GM12878 (cell line): ENCODE results near the gene WARS2. TPM values are rescaled to one million over a fixed set of nuclear protein-coding genes. Genes with fewer than 3 reads are reported as not detected.

Experiments used
- ATAC-seq: fragments of 200-7000 bp; cut with Tn5 transposase; 3 replicates; pipeline ENCODE4 v1.9.1; 2020; ENCODE audit warnings: mild to moderate bottlenecking, moderate library complexity
- BruUV-seq: library from RNA; stranded (reverse); fragments of 400-500 nt; replicated peaks from 2 replicates; lab custom pipeline; 2021; lab: Mats Ljungman, UMichigan
- CTCF ChIA-PET: fragments of 300-600 bp; sonication (Branson Sonifier 250); formaldehyde crosslinking; extraction: SDS; loops from one replicate; lab custom pipeline; 2021; ENCODE audit warnings: inconsistent platforms; lab: Yijun Ruan, JAX
- POLR2A ChIA-PET: fragments of 350-600 bp; formaldehyde crosslinking; extraction: SDS; loops from one replicate; lab custom pipeline; 2021; ENCODE audit warnings: inconsistent platforms; lab: Charles Lee
- RAD21 ChIA-PET: fragments of 300-600 bp; sonication (Branson Sonifier 250); formaldehyde crosslinking; loops from one replicate; lab custom pipeline; 2023; ENCODE audit warnings: antibody characterized with exemption; ENCODE audit not compliant: unreplicated experiment; lab: Charles Lee
- SMC1A ChIA-PET: fragments of 300-600 bp; sonication (Branson Sonifier 250); formaldehyde crosslinking; loops from one replicate; lab custom pipeline; 2023; ENCODE audit not compliant: unreplicated experiment, uncharacterized antibody; lab: Charles Lee
- DNase-seq: peaks from one replicate; pipeline ENCODE4 v3.0.0-alpha.2; 2011; ENCODE audit warnings: low read depth, low spot score
- FAIRE-seq: peaks from 3 replicates; lab custom pipeline; 2011; peaks lifted over from hg19 to GRCh38; lab: Jason Lieb, UNC
- H2AFZ ChIP-seq: 2 replicates; pipeline ENCODE4 v1.6.0; 2011; ENCODE audit warnings: low read depth, low read length, control low read depth; ENCODE audit not compliant: control insufficient read depth
- H3K27ac ChIP-seq: 2 replicates; pipeline ENCODE4 v1.5.1; 2011; ENCODE audit warnings: control low read depth; ENCODE audit not compliant: control insufficient read depth, insufficient read depth
- H3K27me3 ChIP-seq, 2 experiments: replicated peaks in 1 of 2; 2 replicates each; pipeline versions ENCODE4 v1.6.0 to v1.6.1; 2011; ENCODE audit warnings: low read length in 1 of 2; ENCODE audit not compliant: control insufficient read depth in 2 of 2, insufficient read depth in 2 of 2
- H3K36me3 ChIP-seq, 2 experiments: 2 replicates each; pipeline ENCODE4 v1.5.1; 2011; ENCODE audit warnings: low read length in 1 of 2; ENCODE audit not compliant: control insufficient read depth in 2 of 2, insufficient read depth in 2 of 2
- H3K4me1 ChIP-seq: 2 replicates; pipeline ENCODE4 v1.6.1; 2011; ENCODE audit warnings: mild to moderate bottlenecking, low read length, moderate library complexity, mixed read lengths; ENCODE audit not compliant: control insufficient read depth, insufficient read depth
- H3K4me2 ChIP-seq: 2 replicates; pipeline ENCODE4 v1.6.0; 2011; ENCODE audit warnings: control low read depth; ENCODE audit not compliant: control insufficient read depth, insufficient read depth
- H3K4me3 ChIP-seq: fragments of 200-600 bp; sonication (generic); 2 replicates; pipeline ENCODE4 v1.5.1; 2016
- H3K79me2 ChIP-seq: 2 replicates; pipeline ENCODE4 v1.6.0; 2011; ENCODE audit warnings: low read length; ENCODE audit not compliant: control insufficient read depth, insufficient read depth
- H3K9ac ChIP-seq: 2 replicates; pipeline ENCODE4 v1.8.0; 2011; ENCODE audit warnings: low read length, control low read depth, mixed read lengths; ENCODE audit not compliant: control insufficient read depth, insufficient read depth
- H3K9me3 ChIP-seq: replicated peaks from 3 replicates; pipeline ENCODE4 v1.5.1; 2011; ENCODE audit warnings: mild to moderate bottlenecking, low read length; ENCODE audit not compliant: control insufficient read depth, insufficient read depth
- H4K20me1 ChIP-seq: 2 replicates; pipeline ENCODE4 v1.6.0; 2011; ENCODE audit not compliant: control insufficient read depth, insufficient read depth
- CTCF ChIP-seq, 3 experiments: IDR thresholded peaks in 2 of 3; conservative IDR thresholded peaks in 1 of 3; 2 replicates each; pipeline ENCODE4 v1.5.1; 2011; ENCODE audit warnings: low read depth in 3 of 3, low read length in 3 of 3, mild to moderate bottlenecking in 3 of 3, control low read depth in 2 of 3, moderate library complexity in 2 of 3, inconsistent platforms in 1 of 3, mixed read lengths in 1 of 3; ENCODE audit not compliant: control insufficient read depth in 2 of 3, insufficient read depth in 1 of 3; ENCODE audit errors: extremely low read depth in 1 of 3
- JUND ChIP-seq: IDR thresholded peaks from 2 replicates; pipeline ENCODE4 v1.6.1; 2012; ENCODE audit warnings: low read depth, mild to moderate bottlenecking, low read length, improper control_type of control experiment, moderate library complexity
- NRF1 ChIP-seq: conservative IDR thresholded peaks from 2 replicates; pipeline ENCODE4 v1.6.1; 2011; ENCODE audit warnings: mild to moderate bottlenecking, low read depth, low read length, improper control_type of control experiment
- PML ChIP-seq: IDR thresholded peaks from 2 replicates; pipeline ENCODE4 v1.6.1; 2012; ENCODE audit warnings: low read length, inconsistent platforms
- RCOR1 ChIP-seq: conservative IDR thresholded peaks from 2 replicates; pipeline ENCODE4 v1.6.1; 2012; ENCODE audit warnings: low read depth, low read length, improper control_type of control experiment
- SIX5 ChIP-seq: IDR thresholded peaks from 2 replicates; pipeline ENCODE4 v1.6.1; 2011; ENCODE audit warnings: mild to moderate bottlenecking, low read depth, low read length, moderate library complexity; ENCODE audit not compliant: severe bottlenecking
- TBL1XR1 ChIP-seq: IDR thresholded peaks from 2 replicates; pipeline ENCODE4 v1.6.1; 2012; ENCODE audit warnings: low read depth, low read length, improper control_type of control experiment
- WRNIP1 ChIP-seq: IDR thresholded peaks from 2 replicates; pipeline ENCODE4 v1.6.1; 2011; ENCODE audit warnings: low read depth, low read length, improper control_type of control experiment, borderline replicate concordance
- WGBS: methylation state at CpG from one replicate; pipeline ENCODE4 v1.1.6; 2016; ENCODE audit warnings: low lambda C conversion rate; ENCODE audit not compliant: insufficient replicate concordance, insufficient coverage; ENCODE audit errors: missing lambda C conversion rate; 5-methylcytosine and 5-hydroxymethylcytosine counted together
- in situ Hi-C: fragments of 300-500 bp; cut with MboI; formaldehyde crosslinking; loops from 9 replicates; pipeline ENCODE4 v1.14.3; 2018; ENCODE audit warnings: mixed read lengths
- intact Hi-C: fragments of 100-400 bp; cut with micrococcal nuclease; formaldehyde crosslinking; loops from one replicate; pipeline ENCODE4 v1.14.2; 2022; ENCODE audit not compliant: unreplicated experiment
- polyA plus RNA-seq, 11 experiments: library from polyadenylated mRNA; depleted of rRNA in 4 of 11; unstranded in 6 of 11; stranded (reverse) in 5 of 11; fragments of >200 nt; fragmentation: Nextera tagmentation in 4 of 11; fragmentation: Illumina TruSeq in 1 of 11; extraction: Ambion mirVana in 4 of 11; extraction: Trizol in 1 of 11; gene quantifications; 1 replicate in 1 of 11; 2 replicates in 10 of 11; pipeline versions ENCODE4 v1.2.1 to v1.2.3, GENCODE V29; 2011 to 2016; ENCODE audit warnings: inconsistent platforms in 2 of 11, missing spikeins in 2 of 11, low read depth in 1 of 11
- total RNA-seq, 4 experiments: library from RNA; depleted of rRNA in 3 of 4; stranded (reverse); fragments of >200 nt in 3 of 4; fragmentation: Illumina TruSeq in 1 of 4; extraction: Trizol in 1 of 4; gene quantifications; 2 replicates each; pipeline versions ENCODE4 v1.2.1 to v1.2.3, GENCODE V29; 2013 to 2021
- TF ChIP-seq, protein P1 (sequence below): fragments of 450-650 bp; formaldehyde crosslinking; IDR thresholded peaks from 2 replicates; pipeline ENCODE4 v1.4.0; 2022; ENCODE audit warnings: mild to moderate bottlenecking, moderate library complexity
- TF ChIP-seq, protein P2 (sequence below): IDR thresholded peaks from 2 replicates; pipeline ENCODE4 v1.6.1; 2011; ENCODE audit warnings: borderline replicate concordance, low read depth, mild to moderate bottlenecking, moderate library complexity, mixed read lengths, low read length; ENCODE audit not compliant: insufficient read depth; ENCODE audit errors: extremely low read length
- TF ChIP-seq, protein P3 (sequence below): fragments of 450-650 bp; IDR thresholded peaks from 2 replicates; pipeline ENCODE4 v1.6.1; 2018; ENCODE audit warnings: mild to moderate bottlenecking, low read depth, moderate library complexity; ENCODE audit not compliant: partially characterized antibody

The WARS2 gene
- total and polyA plus RNA-seq, 10 of the 15 experiments (the other 5 are each of a cell fraction or from before 2014, with no cell fraction given), result 5.5 to 22.2 (median 14.4) TPM

DNA sequence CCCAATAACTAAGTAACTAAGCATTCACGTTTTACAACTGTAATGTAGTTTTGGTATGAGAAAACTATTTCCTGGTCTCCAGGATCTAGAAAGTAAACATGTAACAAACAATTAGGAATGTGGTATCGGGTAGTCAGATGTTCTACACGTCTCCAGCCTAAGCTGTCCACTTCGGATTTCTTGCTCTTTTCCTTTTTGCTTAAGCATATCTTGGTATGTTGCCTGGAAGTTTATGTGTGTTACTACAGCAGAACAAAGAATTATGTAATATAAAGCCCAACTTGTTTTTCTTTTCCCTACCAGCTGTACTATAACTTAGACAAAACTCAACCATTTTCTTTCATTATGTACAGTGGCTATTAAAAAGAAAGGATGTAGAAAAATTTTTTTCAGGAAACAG lies 20.4 kb upstream of the WARS2 start:
- FAIRE-seq, result no peak
- H3K36me3 ChIP-seq, result peaks cover 2 to 10% of the 10 kb centered on the region in 2 experiments
- H3K4me1 ChIP-seq, result no peaks in the 10 kb centered on the region
- BruUV-seq, result no TSS peak
- H3K9ac ChIP-seq, result no peak overlapping the region
- TF ChIP-seq RCOR1 (no peak), SIX5 (no peak), TBL1XR1 (no peak), NRF1 (no peak), PML (no peak), JUND (no peak), CTCF (IDR thresholded peaks at IDR 0.05 in 2 of 3, conservative IDR thresholded peaks at IDR 0.05 in 1 of 3; ENCODE audit: control insufficient read depth in 2 of 3, extremely low read depth in 1 of 3, insufficient read depth in 1 of 3, low read depth in 3 of 3, low read length in 3 of 3) (no peak), WRNIP1 (no peak)
- TF ChIP-seq, protein P1, sequence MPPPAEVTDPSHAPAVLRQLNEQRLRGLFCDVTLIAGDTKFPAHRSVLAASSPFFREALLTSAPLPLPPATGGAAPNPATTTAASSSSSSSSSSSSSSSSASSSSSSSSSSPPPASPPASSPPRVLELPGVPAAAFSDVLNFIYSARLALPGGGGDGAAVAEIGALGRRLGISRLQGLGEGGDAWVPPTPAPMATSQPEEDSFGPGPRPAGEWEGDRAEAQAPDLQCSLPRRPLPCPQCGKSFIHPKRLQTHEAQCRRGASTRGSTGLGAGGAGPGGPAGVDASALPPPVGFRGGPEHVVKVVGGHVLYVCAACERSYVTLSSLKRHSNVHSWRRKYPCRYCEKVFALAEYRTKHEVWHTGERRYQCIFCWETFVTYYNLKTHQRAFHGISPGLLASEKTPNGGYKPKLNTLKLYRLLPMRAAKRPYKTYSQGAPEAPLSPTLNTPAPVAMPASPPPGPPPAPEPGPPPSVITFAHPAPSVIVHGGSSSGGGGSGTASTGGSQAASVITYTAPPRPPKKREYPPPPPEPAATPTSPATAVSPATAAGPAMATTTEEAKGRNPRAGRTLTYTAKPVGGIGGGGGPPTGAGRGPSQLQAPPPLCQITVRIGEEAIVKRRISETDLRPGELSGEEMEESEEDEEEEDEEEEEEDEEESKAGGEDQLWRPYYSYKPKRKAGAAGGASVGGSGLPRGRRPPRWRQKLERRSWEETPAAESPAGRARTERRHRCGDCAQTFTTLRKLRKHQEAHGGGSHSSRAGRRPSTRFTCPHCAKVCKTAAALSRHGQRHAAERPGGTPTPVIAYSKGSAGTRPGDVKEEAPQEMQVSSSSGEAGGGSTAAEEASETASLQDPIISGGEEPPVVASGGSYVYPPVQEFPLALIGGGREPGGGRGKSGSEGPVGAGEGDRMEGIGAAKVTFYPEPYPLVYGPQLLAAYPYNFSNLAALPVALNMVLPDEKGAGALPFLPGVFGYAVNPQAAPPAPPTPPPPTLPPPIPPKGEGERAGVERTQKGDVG (CRISPR knock-in tag), result no peak
- TF ChIP-seq, protein P2, sequence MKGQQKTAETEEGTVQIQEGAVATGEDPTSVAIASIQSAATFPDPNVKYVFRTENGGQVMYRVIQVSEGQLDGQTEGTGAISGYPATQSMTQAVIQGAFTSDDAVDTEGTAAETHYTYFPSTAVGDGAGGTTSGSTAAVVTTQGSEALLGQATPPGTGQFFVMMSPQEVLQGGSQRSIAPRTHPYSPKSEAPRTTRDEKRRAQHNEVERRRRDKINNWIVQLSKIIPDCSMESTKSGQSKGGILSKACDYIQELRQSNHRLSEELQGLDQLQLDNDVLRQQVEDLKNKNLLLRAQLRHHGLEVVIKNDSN, result no peak
- TF ChIP-seq, protein P3, sequence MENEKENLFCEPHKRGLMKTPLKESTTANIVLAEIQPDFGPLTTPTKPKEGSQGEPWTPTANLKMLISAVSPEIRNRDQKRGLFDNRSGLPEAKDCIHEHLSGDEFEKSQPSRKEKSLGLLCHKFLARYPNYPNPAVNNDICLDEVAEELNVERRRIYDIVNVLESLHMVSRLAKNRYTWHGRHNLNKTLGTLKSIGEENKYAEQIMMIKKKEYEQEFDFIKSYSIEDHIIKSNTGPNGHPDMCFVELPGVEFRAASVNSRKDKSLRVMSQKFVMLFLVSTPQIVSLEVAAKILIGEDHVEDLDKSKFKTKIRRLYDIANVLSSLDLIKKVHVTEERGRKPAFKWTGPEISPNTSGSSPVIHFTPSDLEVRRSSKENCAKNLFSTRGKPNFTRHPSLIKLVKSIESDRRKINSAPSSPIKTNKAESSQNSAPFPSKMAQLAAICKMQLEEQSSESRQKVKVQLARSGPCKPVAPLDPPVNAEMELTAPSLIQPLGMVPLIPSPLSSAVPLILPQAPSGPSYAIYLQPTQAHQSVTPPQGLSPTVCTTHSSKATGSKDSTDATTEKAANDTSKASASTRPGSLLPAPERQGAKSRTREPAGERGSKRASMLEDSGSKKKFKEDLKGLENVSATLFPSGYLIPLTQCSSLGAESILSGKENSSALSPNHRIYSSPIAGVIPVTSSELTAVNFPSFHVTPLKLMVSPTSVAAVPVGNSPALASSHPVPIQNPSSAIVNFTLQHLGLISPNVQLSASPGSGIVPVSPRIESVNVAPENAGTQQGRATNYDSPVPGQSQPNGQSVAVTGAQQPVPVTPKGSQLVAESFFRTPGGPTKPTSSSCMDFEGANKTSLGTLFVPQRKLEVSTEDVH, result no peak
- ChIA-PET RAD21 (no interaction called here), CTCF (interaction anchor here (1.0 kb wide), 1 partner anchor 25 kb away, joined by 3 read pairs; no protein-coding TSS in a partner anchor), POLR2A (no interaction called here), SMC1A (no interaction called here)
- H3K9me3 ChIP-seq, result no peaks in the 10 kb centered on the region
- H3K79me2 ChIP-seq, result no peaks in the 10 kb centered on the region
- 83% methylated on average over 4 of the region's 4 CpGs for WGBS
- ATAC-seq, result no peak
- DNase-seq, result no peak
- in situ Hi-C loops (no loop called here), intact Hi-C loops (no loop called here)
- no peaks in the 10 kb centered on the region for H4K20me1 ChIP-seq
- H2AFZ ChIP-seq, result no peak overlapping the region
- H3K27me3 ChIP-seq, result no peaks in the 10 kb centered on the region
- H3K27ac ChIP-seq, result no peak overlapping the region
- no peak overlapping the region for H3K4me2 ChIP-seq
- no peak overlapping the region for H3K4me3 ChIP-seq
